ENCODE data around the gene GASK1A.
"Not testable (repeated sequence)": the region's sequence is repeated elsewhere in the genome, so short reads cannot be mapped to it uniquely, and the experiment has no call there.

The GASK1A gene

GRCh38 chr3:42979044-42979972 is at the start of gene GASK1A:
Gene GASK1A, plus strand, starts transcription at chr3:42979311. Its CDS starts 332 bp downstream, at chr3:42979643.
- DNase-seq (ENCODE audit: low read depth): peak; percentile 10

DNA sequence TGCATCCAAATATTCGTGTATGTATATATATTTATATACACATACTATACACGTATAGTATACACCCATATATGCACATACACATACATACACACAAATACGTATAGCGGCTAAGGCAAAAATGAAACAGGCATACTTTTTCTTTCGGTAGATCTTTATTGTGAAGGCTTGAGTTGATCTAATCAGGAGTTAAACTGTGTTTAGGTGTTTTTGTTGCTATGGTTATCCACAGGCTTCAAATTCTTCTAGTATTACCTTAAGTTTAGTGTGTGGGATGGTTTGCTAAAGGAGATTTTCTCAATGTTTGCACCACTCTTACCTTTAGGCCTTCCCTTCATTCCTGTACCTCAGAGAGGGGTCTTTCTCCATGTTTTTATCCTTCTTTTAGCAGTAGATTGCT is 45.0 kb upstream of the GASK1A start:
- no peak for DNase-seq (ENCODE audit: low read depth)

DNA sequence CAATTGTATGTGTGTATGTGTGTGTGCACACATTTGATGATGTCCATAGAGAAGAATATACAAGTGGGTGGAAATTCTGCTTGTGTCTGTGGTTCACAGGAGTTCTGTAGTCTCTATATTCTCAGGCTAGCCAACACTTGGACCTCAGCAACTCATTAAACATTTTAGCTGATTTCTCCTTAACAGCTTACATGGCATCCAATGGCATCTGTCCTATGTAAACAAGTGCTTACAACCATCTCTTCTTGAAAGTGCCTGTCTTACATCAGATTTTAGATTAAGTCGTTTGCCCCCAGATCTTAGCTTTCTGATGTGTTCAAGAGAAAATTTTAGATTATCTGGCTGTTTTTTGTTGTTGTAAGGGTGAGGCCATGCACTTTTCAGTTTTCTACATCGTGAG is 44.2 kb upstream of the GASK1A start:
- DNase-seq (ENCODE audit: low read depth): no peak

DNA sequence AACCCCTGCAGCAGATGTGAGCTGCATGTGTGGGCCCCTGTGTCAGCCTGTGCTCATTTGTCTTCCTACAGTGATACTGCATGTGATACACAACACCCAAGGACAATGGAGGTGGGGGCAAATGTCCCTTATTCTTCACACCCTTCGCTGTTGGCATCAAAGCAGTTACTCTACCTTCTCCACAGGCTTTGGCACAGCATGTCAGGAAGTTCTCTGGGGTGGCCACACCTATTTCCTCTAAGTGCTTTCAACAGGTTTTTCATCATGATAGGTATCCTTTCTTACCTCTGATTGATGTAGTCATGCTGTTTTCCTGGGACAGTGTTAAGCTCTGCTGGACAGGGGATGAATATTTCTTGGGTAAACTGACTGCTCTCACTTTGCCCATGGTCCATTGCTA is 43.6 kb upstream of the GASK1A start:
- no peak for DNase-seq (ENCODE audit: low read depth)

- DNase-seq (ENCODE audit: low read depth): no peak
Observed at GRCh38 chr3:42936157-42936981, 42.7 kb upstream of the GASK1A start.

DNA sequence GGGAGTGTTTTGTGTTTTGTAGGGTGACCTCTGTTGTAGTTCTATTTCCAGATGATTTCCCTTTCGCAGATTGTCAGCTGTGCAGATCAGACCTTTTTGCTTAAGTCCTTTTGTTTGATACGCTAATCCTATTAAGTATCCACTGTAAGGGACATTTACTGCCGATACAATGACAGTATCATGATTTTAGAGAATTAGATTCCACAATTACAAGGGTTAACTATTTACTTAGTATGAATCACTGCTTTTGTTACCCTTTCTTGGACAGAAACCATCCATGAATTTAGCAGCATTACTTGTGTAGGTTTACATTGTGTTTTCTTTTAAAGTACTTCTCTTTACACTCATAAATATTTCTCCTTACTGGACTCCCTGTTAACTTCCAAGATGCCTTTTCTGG is 41.8 kb upstream of the GASK1A start:
- no peak for DNase-seq (ENCODE audit: low read depth)

GRCh38 chr3:42942693-42943092 is 36.4 kb upstream of the GASK1A start:
- DNase-seq (ENCODE audit: low read depth): no peak

DNA sequence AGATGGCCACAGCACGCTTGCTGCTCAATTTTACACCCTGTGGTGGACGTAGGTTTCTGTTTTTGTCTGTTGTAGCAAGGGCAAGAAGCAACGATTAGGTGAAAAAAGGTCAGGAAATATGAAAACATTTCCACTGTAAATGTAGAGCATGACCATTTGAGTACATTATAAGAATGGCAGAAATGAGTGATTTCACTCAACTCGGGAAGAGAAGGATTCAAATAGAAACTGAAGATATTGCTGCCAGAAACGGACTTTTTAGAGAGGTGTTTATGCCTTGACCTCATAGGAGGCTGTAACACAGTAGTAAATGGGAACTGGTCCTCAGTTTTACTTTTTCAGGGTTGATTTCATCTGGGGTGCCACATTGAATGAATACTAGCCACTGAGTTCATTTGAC is 33.1 kb upstream of the GASK1A start:
- DNase-seq (ENCODE audit: low read depth): no peak

DNA sequence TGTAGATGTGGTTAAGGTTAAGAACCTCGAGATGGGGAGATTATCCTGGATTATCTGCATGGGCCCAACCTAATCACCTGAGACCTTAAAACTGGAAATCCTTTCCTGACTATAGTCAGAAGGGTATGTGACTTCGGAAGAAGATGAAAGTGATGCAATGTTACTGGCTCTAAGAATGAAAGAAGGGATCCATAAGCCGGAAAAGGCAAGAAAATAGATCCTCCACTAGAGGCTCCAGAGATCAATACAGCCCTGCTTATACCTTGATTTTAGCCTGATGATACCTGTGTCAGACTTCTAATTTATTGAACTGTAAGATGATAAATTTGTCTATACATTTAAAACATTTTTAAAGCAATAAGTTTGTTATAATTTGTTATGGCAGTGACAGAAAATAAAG is 21.5 kb upstream of the GASK1A start:
- no peak for DNase-seq (ENCODE audit: low read depth)

DNA sequence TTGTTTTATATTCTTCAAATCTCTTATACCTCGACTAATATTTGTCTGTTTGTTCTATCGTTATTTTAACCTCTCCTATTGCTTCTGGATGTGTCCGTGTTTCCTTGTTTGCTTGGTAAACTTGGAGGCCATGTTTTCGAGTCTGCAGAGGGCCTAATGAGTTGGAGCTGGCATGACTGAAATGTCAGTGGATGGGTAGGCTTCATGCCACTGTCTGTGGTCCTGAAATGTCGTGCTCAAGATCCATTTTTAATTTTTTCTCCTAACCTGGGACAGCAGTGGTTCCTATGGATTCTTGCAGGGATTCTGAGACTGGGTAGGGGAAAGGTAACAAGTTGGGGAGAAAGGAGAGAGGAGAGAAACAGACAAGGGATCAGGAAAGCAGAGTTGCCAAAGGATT is 18.8 kb upstream of the GASK1A start:
- no peak for DNase-seq (ENCODE audit: low read depth)

GRCh38 chr3:42960786-42961185 is 18.3 kb upstream of the GASK1A start:
- no peak for DNase-seq (ENCODE audit: low read depth)

- peak; percentile 64 for DNase-seq (ENCODE audit: low read depth)
Observed at GRCh38 chr3:42961633-42962032, 17.5 kb upstream of the GASK1A start.

DNA sequence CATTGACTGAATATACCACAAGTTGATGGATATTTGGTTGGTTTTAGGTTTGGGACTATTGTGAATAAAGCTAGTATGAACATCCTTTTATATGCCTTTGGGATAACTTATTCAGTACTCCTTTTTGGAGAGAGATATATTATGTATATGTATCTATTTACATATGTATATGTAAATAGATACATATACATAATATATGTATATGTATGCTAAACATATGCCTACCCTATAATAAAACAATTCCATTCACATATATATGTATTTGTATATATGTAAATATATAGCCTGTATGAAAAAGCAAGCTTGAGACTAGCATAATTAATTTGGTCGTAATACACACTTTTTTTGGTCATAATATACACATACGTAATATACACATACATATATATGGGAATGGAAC is 15.8 kb upstream of the GASK1A start:
- DNase-seq (ENCODE audit: low read depth): no peak

- DNase-seq (ENCODE audit: low read depth): no peak
Observed at GRCh38 chr3:42964266-42964665, 14.8 kb upstream of the GASK1A start.

- no peak for DNase-seq (ENCODE audit: low read depth)
Observed at GRCh38 chr3:42970557-42970956, 8.6 kb upstream of the GASK1A start.

DNA sequence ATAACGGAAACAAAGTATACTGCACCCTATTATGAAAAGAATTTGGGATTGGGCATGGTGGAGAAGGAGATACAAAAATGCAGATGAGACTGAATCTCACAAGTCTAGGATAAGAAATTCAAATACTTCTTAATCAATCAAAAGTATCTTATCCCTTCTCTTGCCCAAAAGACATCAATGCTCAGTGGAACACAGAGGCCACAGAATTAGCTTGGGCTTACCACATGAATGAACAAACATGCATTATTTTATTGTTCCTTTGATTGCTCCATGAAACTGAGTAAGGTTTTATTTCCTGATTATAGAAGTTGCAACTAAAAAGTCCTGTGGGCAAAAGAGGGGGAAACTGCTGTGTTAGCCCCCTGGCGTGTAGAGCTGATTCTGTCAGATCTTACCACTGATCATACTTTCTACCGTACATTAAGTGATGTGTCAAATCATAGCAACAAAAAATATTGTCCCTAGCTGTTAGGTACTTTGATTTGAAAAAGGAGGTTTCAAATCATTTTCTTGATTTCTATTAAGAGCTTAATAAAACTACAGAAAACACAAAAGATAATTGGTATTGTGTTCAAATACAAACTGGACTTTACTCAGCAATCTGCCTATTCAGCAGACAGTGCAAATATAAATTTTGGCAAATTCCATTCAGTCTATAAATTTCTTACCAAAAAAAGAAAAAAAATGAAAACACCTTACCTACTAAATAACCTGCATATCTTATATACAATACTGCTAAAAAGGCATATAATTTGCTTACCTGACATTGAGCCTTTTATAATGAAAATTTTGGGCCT is 7.9 kb upstream of the GASK1A start:
- no peak for DNase-seq (ENCODE audit: low read depth)

GRCh38 chr3:42974906-42975305 is 4.2 kb upstream of the GASK1A start:
- DNase-seq (ENCODE audit: low read depth): not testable (repeated sequence)

DNA sequence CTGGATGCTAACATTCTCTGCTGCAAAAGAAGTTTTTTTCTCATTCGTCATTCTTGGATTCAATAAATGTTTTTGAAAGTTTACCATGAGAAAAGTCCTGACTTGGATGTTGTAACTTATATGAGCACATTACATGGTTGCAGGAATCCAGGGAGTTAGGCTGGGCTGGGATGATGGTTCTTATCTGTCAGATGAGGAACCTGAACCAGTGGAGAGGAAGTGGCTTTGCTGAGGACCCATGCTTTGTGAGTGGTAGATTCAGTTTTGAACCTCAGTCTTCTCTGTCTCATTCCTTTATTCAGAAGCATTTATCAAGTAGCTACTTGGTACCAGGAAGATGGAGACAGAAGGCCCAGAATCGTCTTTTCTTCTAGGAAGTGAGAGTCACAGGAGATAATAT is 3.7 kb upstream of the GASK1A start:
- no peak for DNase-seq (ENCODE audit: low read depth)

DNA sequence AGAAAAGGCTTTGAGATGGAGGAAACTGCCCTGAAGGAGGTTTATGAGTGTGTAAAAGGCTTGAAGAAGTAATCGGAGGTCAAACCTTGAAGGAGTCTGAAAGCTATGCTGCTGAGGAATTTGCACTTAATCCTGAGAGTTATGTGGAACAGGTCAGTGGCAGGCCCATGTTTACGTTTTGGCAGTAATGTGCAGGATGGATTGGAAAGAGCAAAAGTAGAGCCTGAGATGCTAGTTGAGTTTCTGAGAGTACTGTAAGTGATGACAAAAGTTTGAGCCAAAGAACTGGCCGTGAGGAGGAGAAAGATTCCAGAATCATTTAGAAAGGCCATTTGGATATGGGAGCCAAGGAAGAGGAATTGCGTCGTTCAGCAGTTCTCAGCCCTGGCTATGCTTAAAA is 3.2 kb upstream of the GASK1A start:
- DNase-seq (ENCODE audit: low read depth): no peak

GRCh38 chr3:42980209-42980608 is 1.1 kb downstream of the GASK1A start:
- no peak for DNase-seq (ENCODE audit: low read depth)

- no peak for DNase-seq (ENCODE audit: low read depth)
Observed at GRCh38 chr3:42980909-42981308, 1.8 kb downstream of the GASK1A start.
